A549 (cell line): ENCODE measurements around the gene FOXP1.

Source experiments
- BHLHE40 ChIP-seq: IDR thresholded peaks from 2 replicates; pipeline ENCODE4 v1.6.1; 2012; ENCODE audit warnings: low read depth, low read length, inconsistent platforms
- ESRRA ChIP-seq: fragments of 150-350 bp; IDR thresholded peaks from 2 replicates; pipeline ENCODE4 v1.6.1; 2014; ENCODE audit warnings: mild to moderate bottlenecking, low read length, borderline replicate concordance
- HDAC2 ChIP-seq: fragments of 200-600 bp; sonication (generic); IDR thresholded peaks from 2 replicates; pipeline ENCODE4 v1.6.1; 2016
- HOXA7 ChIP-seq: fragments of 250-450 bp; sonication (Bioruptor Pico); IDR thresholded peaks from 2 replicates; pipeline ENCODE4 v1.5.0; 2020; ENCODE audit warnings: mild to moderate bottlenecking, moderate library complexity
- HOXB5 ChIP-seq: fragments of 250-450 bp; sonication (Bioruptor Pico); IDR thresholded peaks from 2 replicates; pipeline ENCODE4 v1.5.0; 2020; ENCODE audit warnings: mild to moderate bottlenecking, moderate library complexity
- POLR2A ChIP-seq: IDR thresholded peaks from 2 replicates; pipeline ENCODE4 v1.6.1; 2012; ENCODE audit warnings: mild to moderate bottlenecking, low read length
- RCOR1 ChIP-seq: fragments of 150-350 bp; IDR thresholded peaks from 2 replicates; pipeline ENCODE4 v1.6.1; 2014; ENCODE audit warnings: antibody characterized with exemption, low read length, low read depth
- ZSCAN20 ChIP-seq: fragments of 250-450 bp; sonication (Bioruptor Pico); IDR thresholded peaks from 2 replicates; pipeline ENCODE4 v1.8.0; 2022; ENCODE audit warnings: mild to moderate bottlenecking, moderate library complexity
- TF ChIP-seq, protein P1 (sequence below): IDR thresholded peaks from 2 replicates; pipeline ENCODE4 v1.6.1; 2012; ENCODE audit warnings: low read depth, borderline replicate concordance
- TF ChIP-seq, protein P2 (sequence below): fragments of >200 bp; sonication (Bioruptor Twin); formaldehyde crosslinking; IDR thresholded peaks from 3 replicates; pipeline ENCODE4 v1.5.1; 2016

DNA sequence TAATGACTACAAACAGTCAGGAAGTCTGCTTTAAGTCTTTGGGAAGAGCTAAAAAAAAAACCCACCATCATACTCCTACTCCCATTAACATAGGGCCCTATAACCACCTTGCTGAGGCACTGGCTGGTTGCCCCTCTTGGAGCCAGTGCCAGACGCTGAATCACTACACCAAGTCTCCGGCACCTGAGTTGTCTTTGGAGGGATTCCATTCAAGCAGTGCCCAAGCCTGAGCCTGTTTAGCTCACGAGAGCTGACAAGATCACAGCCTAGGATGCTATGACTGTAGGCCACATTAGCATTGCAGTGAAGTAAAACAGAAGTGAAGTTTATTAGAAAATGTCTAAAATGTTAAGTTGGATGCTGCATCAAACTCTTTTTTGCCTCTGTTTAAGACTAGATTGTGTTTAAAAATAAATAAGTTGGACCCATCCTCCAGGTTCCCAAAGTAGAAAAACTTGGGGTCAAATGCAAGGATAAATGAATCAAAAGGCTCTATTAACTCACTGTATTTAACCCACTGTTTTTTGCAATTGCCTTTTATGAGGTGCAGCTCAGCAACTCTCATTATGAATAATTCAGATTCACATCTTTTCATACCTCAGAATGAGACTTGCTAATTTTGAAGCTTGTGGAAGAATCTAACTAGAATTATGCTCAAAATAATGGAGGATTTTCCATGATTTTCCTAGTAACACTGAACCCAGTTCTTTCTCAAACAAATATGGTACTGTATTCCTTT, 461.9 kb downstream of the FOXP1 start:
- TF ChIP-seq, protein P1, sequence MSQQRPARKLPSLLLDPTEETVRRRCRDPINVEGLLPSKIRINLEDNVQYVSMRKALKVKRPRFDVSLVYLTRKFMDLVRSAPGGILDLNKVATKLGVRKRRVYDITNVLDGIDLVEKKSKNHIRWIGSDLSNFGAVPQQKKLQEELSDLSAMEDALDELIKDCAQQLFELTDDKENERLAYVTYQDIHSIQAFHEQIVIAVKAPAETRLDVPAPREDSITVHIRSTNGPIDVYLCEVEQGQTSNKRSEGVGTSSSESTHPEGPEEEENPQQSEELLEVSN, result no peak
- TF ChIP-seq, protein P2, sequence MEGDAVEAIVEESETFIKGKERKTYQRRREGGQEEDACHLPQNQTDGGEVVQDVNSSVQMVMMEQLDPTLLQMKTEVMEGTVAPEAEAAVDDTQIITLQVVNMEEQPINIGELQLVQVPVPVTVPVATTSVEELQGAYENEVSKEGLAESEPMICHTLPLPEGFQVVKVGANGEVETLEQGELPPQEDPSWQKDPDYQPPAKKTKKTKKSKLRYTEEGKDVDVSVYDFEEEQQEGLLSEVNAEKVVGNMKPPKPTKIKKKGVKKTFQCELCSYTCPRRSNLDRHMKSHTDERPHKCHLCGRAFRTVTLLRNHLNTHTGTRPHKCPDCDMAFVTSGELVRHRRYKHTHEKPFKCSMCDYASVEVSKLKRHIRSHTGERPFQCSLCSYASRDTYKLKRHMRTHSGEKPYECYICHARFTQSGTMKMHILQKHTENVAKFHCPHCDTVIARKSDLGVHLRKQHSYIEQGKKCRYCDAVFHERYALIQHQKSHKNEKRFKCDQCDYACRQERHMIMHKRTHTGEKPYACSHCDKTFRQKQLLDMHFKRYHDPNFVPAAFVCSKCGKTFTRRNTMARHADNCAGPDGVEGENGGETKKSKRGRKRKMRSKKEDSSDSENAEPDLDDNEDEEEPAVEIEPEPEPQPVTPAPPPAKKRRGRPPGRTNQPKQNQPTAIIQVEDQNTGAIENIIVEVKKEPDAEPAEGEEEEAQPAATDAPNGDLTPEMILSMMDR, result no peak
- TF ChIP-seq RCOR1, result no peak
- TF ChIP-seq HOXA7, result no peak
- no peak for TF ChIP-seq BHLHE40
- TF ChIP-seq HOXB5 (CRISPR knock-in tag), result no peak
- TF ChIP-seq ESRRA, result no peak
- TF ChIP-seq HDAC2, result no peak
- no peak for TF ChIP-seq POLR2A
- TF ChIP-seq ZSCAN20, result no peak
